GM19324 (cell line): ENCODE results near the gene FAM20B.

Experiments used
- ATAC-seq: cut with Tn5 transposase; IDR thresholded peaks from one replicate; pipeline ENCODE4 v1.9.1; 2021; ENCODE audit warnings: mild to moderate bottlenecking, moderate library complexity; ENCODE audit not compliant: unreplicated experiment, low FRiP score

Gene FAM20B

DNA sequence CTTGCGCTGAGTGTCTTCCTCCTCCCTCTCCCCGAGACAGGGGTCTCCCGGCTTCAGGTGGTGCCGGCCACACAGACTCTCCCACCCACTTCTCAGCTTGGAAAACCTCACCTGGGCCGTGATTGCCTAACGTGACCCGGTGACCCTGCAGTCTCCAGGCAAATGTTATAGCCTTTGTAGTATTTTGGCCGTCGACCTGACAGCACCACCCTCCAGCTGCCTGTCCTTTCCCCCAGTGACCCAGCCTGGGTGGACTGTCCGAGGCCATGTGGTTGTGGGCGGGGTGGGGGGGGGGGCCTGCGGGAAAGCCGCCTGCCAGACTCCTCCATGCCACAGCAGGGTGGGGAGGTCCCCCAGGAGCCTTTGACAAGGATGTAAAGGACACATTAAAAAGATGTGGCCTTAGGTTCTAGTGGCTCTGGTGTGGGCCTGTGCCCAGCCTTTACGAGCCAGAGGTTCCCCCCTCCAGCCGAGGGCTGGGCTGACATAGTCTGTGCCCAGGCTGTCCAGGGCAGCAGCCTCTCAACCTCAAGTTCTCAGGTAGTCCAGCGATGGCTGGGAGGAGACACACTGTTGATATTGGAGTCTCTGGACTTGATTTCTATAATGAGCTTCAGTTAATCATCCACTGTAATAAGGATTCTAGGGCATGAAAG lies 64.3 kb downstream of the FAM20B start:
- ATAC-seq, result no peak

DNA sequence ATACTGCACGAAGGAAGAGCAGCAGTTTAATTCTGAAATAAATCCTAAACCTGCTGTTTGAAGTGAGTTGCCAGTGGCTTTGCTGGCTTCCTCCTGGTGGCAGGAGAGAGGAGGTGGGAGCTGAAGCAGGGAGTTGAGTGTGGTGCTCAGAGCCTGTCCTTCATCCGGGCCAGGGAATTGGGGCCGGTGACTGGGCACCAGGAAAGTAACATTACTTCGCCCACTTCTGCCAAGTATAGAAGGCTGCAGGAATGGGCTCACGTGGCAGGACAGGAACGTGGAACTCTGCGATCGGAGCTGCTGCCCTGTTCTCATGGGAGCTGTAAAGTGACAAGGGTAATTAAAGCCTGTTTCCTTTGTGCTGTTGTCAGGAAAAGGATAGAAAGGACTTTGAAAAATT lies 64.8 kb downstream of the FAM20B start:
- ATAC-seq, result no peak

DNA sequence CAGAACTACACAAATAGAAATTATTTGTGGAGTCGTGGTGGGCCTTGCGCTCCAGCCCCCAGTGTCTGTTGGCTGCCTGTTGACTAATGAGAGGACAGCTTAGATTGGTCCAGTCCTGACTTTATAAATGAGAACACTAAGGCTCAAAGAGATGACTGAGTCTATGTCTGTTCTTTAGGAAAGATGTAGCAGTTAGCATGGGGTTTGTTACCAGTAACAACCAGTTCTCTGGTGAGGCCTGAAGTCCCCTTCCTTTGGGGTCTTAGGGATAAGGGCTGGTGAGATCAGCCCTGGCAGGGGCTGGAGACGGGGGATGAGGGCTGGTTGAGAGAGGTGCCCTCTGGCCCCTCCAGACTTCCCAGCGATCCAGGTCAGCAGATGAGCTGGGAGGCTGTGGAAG lies 65.2 kb downstream of the FAM20B start:
- ATAC-seq, result no peak

DNA sequence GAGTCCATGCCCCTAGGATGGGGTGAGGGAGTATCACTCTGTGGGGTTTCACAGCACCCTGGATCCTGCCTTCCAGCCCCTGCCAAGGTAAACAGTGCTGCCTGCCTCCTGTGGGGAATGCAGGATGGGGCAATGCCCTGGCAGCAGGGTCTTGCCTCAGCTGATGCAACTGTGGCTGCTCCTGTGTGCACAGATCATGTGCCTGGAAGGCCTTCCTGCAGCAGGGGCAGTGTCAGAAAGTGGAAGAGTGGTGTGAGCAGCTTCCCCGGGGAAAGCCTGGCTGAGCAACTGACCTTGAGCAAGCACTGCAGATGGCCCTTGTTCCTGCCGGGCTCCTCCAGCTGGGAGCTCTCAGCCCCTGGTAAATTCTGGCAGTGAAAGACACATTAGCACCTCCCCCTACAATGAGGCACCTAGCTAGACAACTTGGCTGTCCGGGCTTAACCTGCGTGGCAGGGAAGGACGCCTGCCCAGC lies 66.0 kb downstream of the FAM20B start:
- no peak for ATAC-seq

DNA sequence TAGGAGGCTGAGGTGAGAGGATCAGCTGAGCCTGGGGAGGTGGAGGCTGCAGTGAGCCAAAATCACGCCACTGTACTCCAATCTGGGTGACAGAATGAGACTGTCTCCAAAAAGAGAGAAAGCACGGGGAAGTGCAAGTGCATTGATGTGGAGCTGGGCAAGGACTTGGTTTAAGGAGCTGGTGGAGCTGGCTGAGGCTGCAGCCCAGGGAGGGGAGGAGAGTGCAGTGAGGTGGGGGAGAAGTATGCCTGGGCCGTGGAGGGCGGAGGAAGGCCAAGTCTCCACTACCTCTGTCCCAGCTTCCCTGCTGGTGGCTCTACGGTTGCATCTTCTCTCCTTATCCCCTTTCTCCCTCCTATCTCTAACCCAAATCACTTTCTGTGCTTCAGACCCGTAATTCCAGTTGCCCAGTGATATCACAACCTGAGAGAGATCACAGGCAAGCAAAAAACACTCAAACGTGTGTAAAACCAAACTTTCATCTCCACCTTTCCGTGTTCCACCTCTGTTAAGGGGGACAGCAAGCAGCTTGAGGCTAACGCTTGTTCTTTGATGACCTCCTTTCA lies 67.3 kb downstream of the FAM20B start:
- no peak for ATAC-seq

DNA sequence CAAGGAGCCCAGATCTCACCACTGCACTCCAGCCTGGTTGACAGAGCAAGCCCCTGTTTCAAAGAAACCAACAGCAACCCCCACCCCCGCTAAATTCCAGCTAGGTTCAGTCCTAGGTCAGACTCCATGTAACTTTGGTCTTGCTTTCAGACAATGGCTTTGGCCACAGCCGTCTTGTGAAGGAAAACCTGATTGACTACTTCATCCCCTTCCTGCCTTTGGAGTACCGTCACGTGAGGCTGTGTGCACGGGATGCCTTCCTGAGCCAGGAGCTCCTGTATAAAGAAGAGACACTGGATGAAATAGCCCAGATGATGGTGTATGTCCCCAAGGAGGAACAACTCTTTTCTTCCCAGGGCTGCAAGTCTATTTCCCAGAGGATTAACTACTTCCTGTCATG lies 69.1 kb downstream of the FAM20B start:
- ATAC-seq, result no peak

DNA sequence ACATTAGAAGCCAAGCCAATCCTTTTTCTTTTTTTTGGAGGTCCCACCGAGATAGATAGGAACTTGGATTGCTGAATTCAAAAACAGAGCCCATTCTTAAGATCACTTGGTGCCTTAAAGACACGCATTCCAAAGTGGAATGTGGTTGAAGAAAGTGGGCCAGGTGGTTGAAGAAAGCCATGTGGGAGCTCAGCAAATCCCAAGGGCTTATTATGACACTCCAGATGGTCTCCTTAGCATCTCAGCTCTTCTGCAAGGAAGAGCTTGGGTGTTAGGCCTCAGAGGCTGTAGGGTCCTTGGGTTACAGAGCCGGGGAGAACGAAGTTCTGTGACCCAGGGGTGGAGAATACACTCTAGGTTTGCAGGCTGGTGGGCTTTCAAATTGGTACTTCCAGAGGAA lies 69.7 kb downstream of the FAM20B start:
- ATAC-seq, result no peak

DNA sequence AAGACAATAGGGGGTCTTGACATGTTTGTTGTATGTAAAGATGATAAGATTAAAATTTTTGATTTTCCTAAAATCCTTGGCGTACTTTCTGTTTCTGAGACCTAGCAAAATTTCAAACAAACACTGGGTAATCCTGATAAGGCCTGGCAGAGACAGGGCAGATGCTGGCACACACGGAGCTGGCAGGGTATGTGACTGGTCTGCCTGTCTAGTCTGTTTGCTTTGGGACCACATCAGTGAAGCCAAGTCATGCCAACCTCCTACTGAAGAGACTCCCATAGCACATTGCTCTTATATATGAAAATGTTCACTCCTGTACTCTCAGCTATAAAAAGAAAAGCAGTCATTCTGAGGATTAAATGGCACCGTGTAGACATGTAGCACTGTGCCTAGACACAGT lies 70.2 kb downstream of the FAM20B start:
- ATAC-seq, result no peak

DNA sequence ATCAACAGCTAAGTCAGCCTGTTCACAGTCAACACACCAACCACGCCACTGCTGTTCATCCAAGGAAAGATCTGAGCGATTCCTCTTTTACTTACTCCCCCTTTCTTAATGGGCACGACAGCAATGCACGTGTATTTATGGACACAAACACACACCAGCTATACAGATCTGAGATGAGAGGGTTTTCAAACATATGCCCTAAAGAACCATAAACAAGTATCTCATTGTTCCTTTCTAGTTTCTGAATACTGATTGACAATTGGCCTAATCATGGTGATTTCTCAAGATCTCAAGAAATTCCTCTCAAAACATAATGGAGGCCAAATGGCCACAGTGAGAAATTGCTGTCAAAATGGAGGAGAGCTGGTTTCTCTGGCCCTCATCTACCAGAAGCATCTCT lies 74.2 kb downstream of the FAM20B start:
- no peak for ATAC-seq

DNA sequence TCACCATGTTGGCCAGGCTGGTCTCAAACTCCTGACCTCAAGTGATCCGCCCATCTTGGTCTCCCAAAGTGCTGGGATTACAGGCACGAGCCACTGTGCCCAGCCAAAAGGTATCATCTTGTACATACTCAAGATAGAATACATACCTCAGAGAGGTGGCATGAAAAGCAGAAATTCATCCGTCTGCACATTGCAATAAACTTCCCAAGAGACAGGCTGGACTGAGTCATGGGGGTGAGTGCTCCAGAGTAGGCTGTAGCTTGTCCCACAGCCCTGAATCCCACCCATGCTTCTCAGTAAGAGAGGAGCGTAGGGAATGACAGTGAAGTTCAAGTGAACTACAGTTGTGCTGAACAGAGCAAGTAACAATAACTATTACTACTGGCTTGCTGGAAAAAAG lies 75.9 kb downstream of the FAM20B start:
- ATAC-seq, result no peak

DNA sequence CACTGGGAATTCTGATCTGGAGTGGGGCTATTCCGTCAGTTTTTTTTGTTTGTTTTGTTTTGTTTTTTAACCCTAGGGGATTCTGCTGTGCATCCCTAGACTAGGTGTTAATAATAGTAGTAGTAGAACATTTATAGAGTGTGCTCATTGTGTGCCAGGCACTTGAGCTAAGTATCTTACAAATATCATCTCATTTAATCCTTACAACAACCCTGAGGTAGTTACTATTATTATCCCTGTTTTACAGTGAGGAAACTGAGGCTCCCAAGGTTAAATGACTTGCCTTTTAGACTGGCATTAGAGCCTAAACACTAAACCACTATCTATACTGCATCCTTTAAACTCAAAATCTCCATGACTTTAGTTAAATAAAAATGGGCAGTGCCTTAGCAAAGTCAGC lies 78.3 kb downstream of the FAM20B start:
- no peak for ATAC-seq

DNA sequence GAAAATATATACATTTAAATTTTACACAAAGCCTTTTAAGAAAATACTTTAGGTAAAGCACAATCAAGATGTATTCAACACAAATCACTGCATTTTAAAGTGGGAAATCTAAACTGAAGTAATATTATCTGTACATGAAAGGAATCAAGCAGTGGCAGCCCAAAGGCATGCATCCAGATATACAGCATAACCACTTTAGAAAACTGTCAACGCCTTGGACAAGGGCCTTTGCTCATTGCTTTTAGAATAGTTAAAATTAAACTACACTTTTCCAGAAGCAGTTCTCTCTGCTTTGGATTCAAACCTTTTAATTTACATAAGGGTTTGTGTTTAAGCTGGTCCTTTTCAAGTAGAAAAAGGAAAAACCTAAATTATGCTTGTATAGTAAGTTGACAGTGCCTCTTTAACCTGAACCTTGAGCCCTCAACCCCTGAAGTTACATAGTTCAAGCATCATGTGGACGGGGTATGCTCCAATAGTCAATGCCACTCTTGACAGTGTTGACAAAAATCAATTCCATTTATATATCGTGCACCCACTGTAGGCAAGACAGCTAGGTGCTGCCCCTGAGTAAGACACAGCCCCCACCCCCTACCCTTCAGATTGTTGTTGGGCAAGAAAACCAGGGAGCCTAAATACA lies 79.0 kb downstream of the FAM20B start:
- no peak for ATAC-seq

DNA sequence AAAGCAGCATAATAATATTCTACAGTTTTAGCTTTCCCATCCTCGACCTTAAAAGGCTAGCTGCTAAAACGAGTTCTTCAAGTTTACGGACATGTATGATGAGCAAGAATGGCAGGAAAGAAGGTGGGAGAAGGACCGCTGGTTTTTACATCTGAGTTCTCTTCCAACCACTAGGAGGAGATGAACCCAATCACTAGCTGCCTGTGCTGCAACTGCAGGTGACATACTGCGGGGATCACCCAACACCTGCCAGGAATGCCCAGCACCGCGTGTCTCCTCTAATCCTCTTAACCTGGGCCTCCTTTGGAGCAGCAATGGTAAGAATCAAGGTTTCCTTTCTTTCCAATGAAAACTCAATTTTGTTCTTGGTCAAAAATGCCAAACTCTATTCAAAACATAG lies 79.7 kb downstream of the FAM20B start:
- ATAC-seq, result peak; percentile 48

DNA sequence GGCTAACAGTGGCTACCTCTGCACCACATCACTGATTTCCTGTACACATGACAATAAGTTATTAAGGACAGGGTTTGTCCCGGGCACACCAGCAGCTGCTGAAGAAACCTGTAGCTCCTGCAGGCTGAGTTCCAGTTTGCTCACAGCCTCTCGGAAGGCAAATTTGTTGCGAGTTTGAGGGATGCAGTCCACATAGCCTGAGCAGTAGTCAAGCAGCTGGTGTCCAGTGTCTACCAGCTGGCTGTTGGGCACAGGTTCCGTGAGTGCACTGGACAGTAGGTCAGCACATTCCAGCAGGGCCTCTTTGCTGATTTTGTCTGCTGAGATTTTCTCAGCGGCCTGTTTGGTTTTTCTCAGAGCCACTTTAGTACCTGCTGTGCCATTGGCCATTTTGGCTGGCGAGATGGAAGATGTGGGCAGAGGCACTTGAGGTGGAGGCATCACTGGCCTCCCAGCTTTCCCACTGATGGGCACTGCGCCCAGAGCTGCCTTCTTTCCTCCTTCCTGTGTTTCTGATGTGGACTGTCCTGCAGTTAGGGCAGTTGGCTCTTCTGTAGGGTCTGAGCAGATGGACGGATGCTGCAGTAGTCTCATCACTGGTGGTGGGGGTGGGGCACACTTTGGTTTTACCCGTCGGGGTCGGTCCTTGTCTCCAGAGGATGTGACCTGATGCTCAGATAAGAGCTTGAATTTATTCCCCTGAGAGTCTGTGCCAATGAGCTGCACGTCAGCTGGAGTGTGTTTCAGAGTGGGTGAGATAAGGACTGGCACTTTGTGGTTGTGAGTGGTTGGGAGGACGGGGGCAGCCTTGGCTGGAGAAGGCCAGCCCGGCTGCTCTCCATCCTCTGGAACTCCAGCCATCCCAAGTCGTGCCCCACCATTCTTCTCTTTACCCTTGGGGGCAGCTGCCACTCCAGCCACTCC lies 82.3 kb downstream of the FAM20B start:
- ATAC-seq, result no peak

DNA sequence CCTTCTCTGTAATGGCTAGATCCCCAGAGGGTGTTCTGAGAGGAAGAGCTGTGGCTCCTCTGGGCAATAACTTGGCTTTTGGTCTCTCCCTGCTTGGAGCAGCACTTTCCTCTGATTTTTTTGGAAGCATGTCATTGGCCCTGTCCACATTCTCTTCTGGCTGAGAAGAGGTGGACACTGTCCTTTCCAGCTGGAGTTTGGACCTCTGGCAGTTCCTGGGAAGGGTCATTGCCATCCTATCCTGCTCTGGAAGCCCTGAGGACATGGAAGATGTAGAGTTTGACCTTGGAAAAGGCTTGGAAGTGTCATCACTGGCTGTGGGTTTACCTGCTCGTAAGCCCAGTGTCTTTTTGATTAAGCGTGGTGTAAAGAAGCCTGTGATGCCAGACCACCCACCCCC lies 83.0 kb downstream of the FAM20B start:
- no peak for ATAC-seq

DNA sequence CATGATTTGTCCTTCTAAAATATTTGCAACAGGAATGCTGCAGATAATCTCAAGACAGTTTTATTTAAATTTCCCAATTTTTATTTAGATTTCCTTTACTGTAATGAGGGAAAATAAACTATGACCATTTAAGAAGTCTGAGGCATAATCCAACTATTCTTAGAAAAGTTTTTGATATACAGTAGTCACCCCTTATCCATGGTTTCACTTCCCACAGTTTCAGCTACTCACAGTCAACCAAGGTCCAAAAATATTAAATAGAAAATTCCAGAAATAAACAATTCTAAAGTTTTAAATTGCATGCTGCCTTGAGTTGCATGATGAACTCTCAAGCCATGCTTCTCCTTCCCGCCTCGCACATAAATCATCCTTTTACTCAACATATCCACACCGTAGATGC lies 89.5 kb downstream of the FAM20B start:
- no peak for ATAC-seq

DNA sequence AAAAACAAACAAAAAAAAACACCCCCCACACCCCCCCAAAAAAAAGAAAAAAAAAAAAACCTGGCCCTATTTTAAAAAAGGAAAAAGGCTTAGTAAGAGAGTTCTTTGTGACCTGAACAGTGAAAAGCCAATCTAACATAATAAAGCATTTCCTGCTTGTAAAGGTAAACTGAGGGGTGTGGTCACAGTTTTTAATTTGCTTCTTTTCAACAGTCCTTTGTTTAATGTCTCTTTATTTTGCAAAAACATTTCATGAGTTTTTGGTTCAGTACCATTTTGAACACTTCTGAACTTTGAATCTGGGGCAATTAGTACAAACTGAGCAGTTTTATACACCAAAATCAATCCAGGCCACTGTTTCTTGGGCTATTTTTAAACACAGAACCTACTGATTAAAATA lies 93.8 kb downstream of the FAM20B start:
- no peak for ATAC-seq

DNA sequence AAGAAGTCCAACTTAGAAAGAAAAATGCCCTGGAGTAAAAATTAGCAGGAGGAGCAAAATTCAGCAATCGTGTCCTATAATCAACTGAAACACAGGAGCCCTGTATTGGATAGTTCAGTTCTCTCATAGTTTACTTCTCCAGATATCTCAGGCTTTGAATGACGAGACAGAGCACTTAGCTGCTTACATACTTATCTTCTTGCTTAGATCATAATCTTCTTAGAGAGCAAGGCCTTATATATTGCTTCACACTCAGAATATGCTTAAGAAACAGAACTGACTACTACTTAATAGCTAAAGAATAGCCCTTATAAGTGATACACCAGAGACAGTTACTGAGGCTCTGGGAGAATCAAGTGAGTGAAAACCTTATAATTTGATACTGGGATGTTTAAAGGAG lies 95.0 kb downstream of the FAM20B start:
- no peak for ATAC-seq

DNA sequence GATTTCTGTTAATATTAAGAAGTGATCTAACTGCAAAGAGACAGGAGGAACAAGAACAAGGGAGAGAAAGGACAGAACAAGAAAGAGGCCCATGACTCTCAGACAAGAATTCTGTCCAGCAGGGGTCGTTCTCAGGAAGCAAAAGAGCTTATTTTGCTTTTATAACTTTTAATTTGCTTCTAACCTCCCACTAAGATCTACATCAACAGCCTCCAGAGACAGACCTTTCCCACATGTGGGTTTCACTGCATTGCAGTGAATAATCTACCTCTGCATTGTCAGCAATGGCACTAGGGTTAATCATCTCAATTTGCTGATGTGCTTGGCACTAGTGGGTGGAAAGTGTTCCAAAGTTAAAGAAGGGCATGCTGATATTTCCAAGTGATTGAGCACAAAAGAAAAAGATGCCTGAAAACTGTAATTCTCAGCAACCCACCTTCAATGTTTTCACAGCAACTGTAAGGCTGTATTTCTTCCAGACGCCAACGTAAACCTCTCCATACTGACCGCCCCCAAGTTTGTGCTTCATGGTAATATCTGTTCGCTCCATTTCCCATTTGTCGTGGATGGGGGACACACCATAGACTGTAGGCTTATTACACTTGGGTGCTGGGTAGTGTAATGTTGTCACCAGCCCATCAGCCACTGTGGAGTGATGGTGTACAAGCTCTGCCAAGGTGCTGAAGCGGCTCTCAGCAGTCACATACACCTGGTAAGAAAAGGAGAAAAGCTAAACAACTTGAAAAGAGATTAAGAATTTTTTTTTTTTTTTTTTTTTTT lies 95.7 kb downstream of the FAM20B start:
- ATAC-seq, result no peak

DNA sequence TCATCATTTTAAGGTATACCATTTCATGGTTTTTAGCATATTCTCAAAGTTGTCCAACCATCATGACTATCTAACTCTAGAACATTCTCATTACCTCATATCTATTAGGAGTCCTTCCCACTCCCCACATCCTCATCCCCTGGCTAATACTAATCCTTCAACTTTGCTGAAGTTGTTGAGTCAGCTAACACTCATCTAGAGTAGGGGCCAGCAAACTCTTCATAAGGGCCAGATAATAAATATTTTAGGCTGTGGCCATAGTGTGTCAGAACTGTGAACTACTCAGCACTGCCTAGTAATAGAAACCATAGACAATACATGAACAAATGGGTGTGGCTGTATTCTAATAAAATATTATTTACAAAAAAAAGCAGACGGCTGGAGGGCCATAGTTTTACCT lies 99.2 kb downstream of the FAM20B start:
- ATAC-seq, result no peak
